ENCODE measurements around the gene CCNJL. TPM values are rescaled to one million over a fixed set of nuclear protein-coding genes. Genes with fewer than 3 reads are reported as not detected.

CCNJL gene
- total and polyA plus RNA-seq, 2 donors: 1.7 to 2.7 TPM

DNA sequence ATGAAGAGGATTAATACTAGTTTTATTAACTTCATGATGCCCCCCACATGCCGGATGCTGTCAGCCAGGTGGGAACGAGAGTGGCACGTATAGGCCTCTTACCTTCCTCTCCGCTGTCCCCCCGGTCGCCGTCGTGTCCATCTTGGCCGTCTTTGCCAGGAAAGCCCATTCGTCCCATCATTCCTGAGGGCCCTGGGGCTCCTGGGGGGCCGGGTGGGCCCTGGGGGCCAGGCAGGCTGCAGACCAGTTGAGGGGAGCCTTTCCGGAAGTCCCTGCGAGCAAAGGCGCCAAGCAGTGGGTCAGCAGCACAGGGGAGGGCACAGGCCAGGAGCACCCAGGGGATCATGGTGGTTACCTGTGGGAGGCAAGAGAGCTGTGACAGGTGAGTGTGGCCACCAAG, 42.3 kb upstream of the CCNJL start:
- H3K36me3 ChIP-seq (ENCODE audit: control insufficient read depth in 2 of 2, insufficient read depth in 2 of 2, low read length in 1 of 2): no peaks in the 10 kb centered on the region

DNA sequence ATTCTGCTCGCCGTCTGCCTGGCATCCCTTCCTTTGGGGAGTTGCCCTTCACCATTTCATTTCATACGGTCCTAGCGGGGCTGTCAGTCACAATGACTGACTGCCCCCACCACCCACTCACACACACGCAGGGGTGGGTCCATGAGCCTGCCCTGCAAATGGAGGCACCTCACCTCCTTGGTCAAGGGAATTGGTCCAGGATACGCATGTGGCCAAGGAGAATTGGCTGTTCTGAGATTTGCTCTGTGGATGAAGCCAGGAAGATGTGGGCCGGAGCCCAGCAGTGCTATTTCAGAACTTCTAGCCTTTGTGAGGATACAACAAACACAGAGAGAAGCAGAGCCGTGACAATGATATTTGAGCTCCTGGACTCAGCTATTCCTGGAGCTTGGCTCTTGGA, 41.0 kb upstream of the CCNJL start:
- H3K4me3 ChIP-seq (ENCODE audit: low read length in 2 of 2): no peak overlapping the region
- H3K27ac ChIP-seq (ENCODE audit: low read depth in 1 of 2, low read length in 1 of 2): no peak overlapping the region
- no peaks in the 10 kb centered on the region for H3K27me3 ChIP-seq (ENCODE audit: control insufficient read depth in 2 of 2, insufficient read depth in 1 of 2, low read length in 1 of 2)
- H3K36me3 ChIP-seq (ENCODE audit: control insufficient read depth in 2 of 2, insufficient read depth in 2 of 2, low read length in 1 of 2): no peaks in the 10 kb centered on the region
- H3K9me3 ChIP-seq (ENCODE audit: control insufficient read depth in 2 of 2, insufficient read depth in 1 of 2, low read length in 1 of 2): no peaks in the 10 kb centered on the region
- DNase-seq (ENCODE audit: low read depth in 6 of 9, low spot score in 9 of 9): no peak
- 96% methylated on average over 8 of the region's 8 CpGs for WGBS
- no peaks in the 10 kb centered on the region for H3K4me1 ChIP-seq (ENCODE audit: control insufficient read depth in 2 of 2, insufficient read depth in 2 of 2, low read length in 2 of 2)

More for the DNA sequence above, 42.3 kb upstream of the CCNJL start:
- H3K27me3 ChIP-seq (ENCODE audit: control insufficient read depth in 2 of 2, insufficient read depth in 1 of 2, low read length in 1 of 2): no peaks in the 10 kb centered on the region
- H3K4me1 ChIP-seq (ENCODE audit: control insufficient read depth in 2 of 2, insufficient read depth in 2 of 2, low read length in 2 of 2): no peaks in the 10 kb centered on the region
- no peak overlapping the region for H3K27ac ChIP-seq (ENCODE audit: low read depth in 1 of 2, low read length in 1 of 2)
- H3K4me3 ChIP-seq (ENCODE audit: low read length in 2 of 2): no peak overlapping the region
- DNase-seq (ENCODE audit: low read depth in 6 of 9, low spot score in 9 of 9): no peak
- WGBS: 96% methylated on average over 14 of the region's 14 CpGs
- H3K9me3 ChIP-seq (ENCODE audit: control insufficient read depth in 2 of 2, insufficient read depth in 1 of 2, low read length in 1 of 2): no peaks in the 10 kb centered on the region

DNA sequence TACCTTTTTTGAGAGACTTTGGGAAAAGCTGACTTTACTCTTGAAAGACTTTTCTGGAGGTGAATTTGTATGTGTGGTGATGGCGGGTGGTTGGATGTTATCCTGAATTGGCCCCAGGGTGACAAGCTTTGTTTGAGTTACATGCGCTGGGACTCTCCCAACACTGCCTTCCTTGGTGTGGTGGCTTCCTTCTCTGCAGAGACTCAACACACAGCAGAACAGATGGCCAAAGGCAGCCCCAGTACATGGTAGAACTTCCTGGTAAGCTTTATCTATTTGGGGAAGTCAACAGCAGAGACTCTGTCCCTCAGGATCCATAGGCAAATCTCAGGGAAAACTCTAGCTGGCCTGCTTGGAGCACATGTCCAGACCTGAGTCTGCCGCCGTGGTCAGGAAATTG, 39.9 kb upstream of the CCNJL start:
- no peak overlapping the region for H3K27ac ChIP-seq (ENCODE audit: low read depth in 1 of 2, low read length in 1 of 2)
- DNase-seq (ENCODE audit: low read depth in 6 of 9, low spot score in 9 of 9): no peak
- no peaks in the 10 kb centered on the region for H3K9me3 ChIP-seq (ENCODE audit: control insufficient read depth in 2 of 2, insufficient read depth in 1 of 2, low read length in 1 of 2)
- H3K27me3 ChIP-seq (ENCODE audit: control insufficient read depth in 2 of 2, insufficient read depth in 1 of 2, low read length in 1 of 2): no peaks in the 10 kb centered on the region
- H3K4me1 ChIP-seq (ENCODE audit: control insufficient read depth in 2 of 2, insufficient read depth in 2 of 2, low read length in 2 of 2): no peaks in the 10 kb centered on the region
- no peak overlapping the region for H3K4me3 ChIP-seq (ENCODE audit: low read length in 2 of 2)
- no peaks in the 10 kb centered on the region for H3K36me3 ChIP-seq (ENCODE audit: control insufficient read depth in 2 of 2, insufficient read depth in 2 of 2, low read length in 1 of 2)
- 96% methylated on average over 4 of the region's 4 CpGs for WGBS

DNA sequence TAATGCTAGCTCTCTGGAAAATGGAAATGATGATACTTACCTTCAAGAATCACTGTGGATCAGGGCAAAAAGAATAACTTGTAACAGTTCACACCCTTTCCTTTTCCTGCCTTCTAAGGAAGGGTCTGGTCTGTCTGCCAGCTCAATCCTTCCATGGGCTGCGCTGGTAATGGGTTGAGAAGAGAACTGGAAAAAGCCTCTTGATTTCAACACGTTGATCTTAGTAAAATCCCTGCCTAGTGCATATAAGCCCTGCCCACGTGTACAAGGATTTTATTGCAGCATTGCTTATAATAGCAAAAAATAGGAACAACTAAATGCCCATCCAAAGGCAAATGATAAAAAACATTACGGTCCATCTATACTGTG, 37.6 kb upstream of the CCNJL start:
- Histone ChIP-seq H3K27ac (ENCODE audit: low read depth in 1 of 2, low read length in 1 of 2) (no peak overlapping the region), H3K4me1 (ENCODE audit: control insufficient read depth in 2 of 2, insufficient read depth in 2 of 2, low read length in 2 of 2) (no peaks in the 10 kb centered on the region), H3K36me3 (ENCODE audit: control insufficient read depth in 2 of 2, insufficient read depth in 2 of 2, low read length in 1 of 2) (no peaks in the 10 kb centered on the region), H3K4me3 (ENCODE audit: low read length in 2 of 2) (no peak overlapping the region), H3K9me3 (ENCODE audit: control insufficient read depth in 2 of 2, insufficient read depth in 1 of 2, low read length in 1 of 2) (no peaks in the 10 kb centered on the region), H3K27me3 (ENCODE audit: control insufficient read depth in 2 of 2, insufficient read depth in 1 of 2, low read length in 1 of 2) (no peaks in the 10 kb centered on the region)
- WGBS: 95% methylated on average over 4 of the region's 4 CpGs
- no peak for DNase-seq (ENCODE audit: low read depth in 6 of 9, low spot score in 9 of 9)

DNA sequence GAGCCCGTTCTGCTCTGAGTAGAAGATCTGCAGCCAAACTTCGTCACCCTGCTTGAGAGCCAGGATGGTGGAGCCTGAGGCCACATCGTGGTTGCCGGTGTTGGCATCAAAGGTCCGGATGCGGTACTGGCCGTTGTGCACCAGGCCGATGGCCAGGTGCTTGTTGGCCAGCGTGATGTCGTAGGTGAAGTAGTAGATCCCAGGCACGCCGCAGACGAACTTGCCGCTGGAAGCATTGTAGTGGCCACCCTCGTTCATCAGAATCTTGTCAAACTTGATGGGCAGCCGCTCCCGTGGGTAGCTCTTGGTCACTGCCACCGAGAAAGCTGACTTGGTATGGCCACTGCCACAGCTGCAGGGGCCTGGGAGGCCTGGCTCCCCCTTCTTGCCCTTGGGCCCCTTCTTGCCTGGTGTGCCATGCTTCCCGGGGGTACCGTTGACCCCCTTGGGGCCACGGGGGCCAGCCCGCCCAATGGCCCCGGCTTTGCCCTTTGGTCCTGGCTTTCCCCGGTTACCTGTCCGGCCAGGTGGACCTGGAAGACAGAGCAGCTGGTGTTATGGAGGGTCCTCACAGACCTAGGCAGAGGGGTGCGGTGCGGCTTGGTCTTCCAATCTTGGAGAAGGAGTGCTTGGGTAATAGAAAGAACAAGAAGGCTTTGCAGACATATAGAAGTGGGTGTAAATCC, 37.0 kb upstream of the CCNJL start:
- DNase-seq (ENCODE audit: low read depth in 6 of 9, low spot score in 9 of 9): no peak
- Histone ChIP-seq H3K4me3 (ENCODE audit: low read length in 2 of 2) (no peak overlapping the region), H3K9me3 (ENCODE audit: control insufficient read depth in 2 of 2, insufficient read depth in 1 of 2, low read length in 1 of 2) (no peaks in the 10 kb centered on the region), H3K36me3 (ENCODE audit: control insufficient read depth in 2 of 2, insufficient read depth in 2 of 2, low read length in 1 of 2) (no peaks in the 10 kb centered on the region), H3K27ac (ENCODE audit: low read depth in 1 of 2, low read length in 1 of 2) (no peak overlapping the region), H3K27me3 (ENCODE audit: control insufficient read depth in 2 of 2, insufficient read depth in 1 of 2, low read length in 1 of 2) (no peaks in the 10 kb centered on the region), H3K4me1 (ENCODE audit: control insufficient read depth in 2 of 2, insufficient read depth in 2 of 2, low read length in 2 of 2) (no peaks in the 10 kb centered on the region)
- 97% methylated on average over 27 of the region's 27 CpGs for WGBS

DNA sequence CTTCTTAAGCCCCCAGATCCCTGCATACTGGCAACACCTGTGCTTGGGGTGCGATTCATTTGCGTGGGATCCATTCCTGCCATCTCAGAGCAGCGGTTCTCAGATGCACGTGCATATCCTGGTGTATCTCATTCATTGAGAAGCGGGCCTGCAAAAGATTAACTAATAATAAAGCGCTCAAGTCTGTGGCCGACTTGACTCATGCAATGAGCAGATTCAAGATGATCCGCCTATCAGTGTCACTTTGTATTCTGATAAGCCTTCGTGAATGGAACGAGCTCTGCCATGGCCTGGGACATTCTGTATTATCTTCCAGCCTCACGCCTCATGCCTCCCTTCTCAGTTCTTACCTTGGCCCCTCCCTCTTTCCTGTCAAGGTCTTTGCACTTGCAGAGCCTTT, 35.7 kb upstream of the CCNJL start:
- 90% methylated on average over 11 of the region's 11 CpGs for WGBS
- peak in 1 of 9 donors; percentile 7 for DNase-seq (ENCODE audit: low read depth in 6 of 9, low spot score in 9 of 9)

DNA sequence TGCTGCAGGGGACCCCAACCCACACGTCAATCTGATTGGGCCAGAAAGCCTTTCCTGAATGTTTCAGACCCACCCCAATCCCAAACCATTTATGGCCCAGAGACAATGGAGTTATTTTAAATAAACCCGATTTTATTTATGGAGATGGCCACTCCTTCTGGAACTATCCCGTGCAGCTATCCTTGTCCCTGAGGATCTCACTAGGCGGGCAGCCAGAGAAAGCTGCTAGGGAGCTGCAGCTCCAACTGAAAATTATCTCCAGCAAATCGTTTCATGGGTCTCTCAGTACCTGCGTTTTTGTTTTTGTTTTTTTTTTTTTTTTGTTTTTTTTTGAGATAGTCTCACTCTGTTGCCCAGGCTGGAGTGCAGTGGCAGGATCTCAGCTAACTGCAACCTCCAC, 35.1 kb upstream of the CCNJL start:
- no peak overlapping the region for H3K27ac ChIP-seq (ENCODE audit: low read depth in 1 of 2, low read length in 1 of 2)
- 95% methylated on average over 6 of the region's 6 CpGs for WGBS
- no peaks in the 10 kb centered on the region for H3K9me3 ChIP-seq (ENCODE audit: control insufficient read depth in 2 of 2, insufficient read depth in 1 of 2, low read length in 1 of 2)
- H3K4me1 ChIP-seq (ENCODE audit: control insufficient read depth in 2 of 2, insufficient read depth in 2 of 2, low read length in 2 of 2): no peaks in the 10 kb centered on the region
- H3K36me3 ChIP-seq (ENCODE audit: control insufficient read depth in 2 of 2, insufficient read depth in 2 of 2, low read length in 1 of 2): no peaks in the 10 kb centered on the region
- DNase-seq (ENCODE audit: low read depth in 6 of 9, low spot score in 9 of 9): no peak
- H3K27me3 ChIP-seq (ENCODE audit: control insufficient read depth in 2 of 2, insufficient read depth in 1 of 2, low read length in 1 of 2): no peaks in the 10 kb centered on the region
- no peak overlapping the region for H3K4me3 ChIP-seq (ENCODE audit: low read length in 2 of 2)

More for the DNA sequence above, 35.7 kb upstream of the CCNJL start:
- Histone ChIP-seq H3K9me3 (ENCODE audit: control insufficient read depth in 2 of 2, insufficient read depth in 1 of 2, low read length in 1 of 2) (no peaks in the 10 kb centered on the region), H3K4me1 (ENCODE audit: control insufficient read depth in 2 of 2, insufficient read depth in 2 of 2, low read length in 2 of 2) (no peaks in the 10 kb centered on the region), H3K4me3 (ENCODE audit: low read length in 2 of 2) (no peak overlapping the region), H3K27ac (ENCODE audit: low read depth in 1 of 2, low read length in 1 of 2) (no peak overlapping the region), H3K27me3 (ENCODE audit: control insufficient read depth in 2 of 2, insufficient read depth in 1 of 2, low read length in 1 of 2) (no peaks in the 10 kb centered on the region), H3K36me3 (ENCODE audit: control insufficient read depth in 2 of 2, insufficient read depth in 2 of 2, low read length in 1 of 2) (no peaks in the 10 kb centered on the region)

DNA sequence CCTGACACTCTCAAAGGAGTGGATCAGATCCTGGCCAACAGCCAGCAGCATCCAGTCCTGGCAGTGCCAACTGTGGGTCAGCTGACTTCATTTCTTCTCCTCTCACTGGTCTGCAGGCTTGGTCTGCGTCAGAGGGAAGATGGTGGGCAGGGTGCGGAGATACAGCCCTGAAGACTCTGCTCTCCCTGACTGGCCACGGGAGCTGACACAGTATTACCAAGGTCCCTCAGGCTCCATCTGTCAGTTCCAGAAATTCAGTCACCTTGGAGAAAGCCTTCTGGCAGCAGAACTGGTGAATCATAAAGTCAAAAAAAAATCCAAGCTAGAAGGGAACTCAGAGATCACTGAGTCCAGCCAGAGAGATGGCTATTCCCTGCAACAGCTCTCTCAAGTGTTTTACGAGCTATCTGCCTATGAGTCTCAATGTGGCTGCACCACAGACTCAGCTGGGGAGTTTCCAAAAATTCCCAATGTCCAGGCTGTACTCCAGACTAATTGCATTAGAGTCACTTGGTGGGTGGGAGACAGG, 30.1 kb upstream of the CCNJL start:
- Histone ChIP-seq H3K4me1 (ENCODE audit: control insufficient read depth in 2 of 2, insufficient read depth in 2 of 2, low read length in 2 of 2) (no peaks in the 10 kb centered on the region), H3K9me3 (ENCODE audit: control insufficient read depth in 2 of 2, insufficient read depth in 1 of 2, low read length in 1 of 2) (no peaks in the 10 kb centered on the region), H3K36me3 (ENCODE audit: control insufficient read depth in 2 of 2, insufficient read depth in 2 of 2, low read length in 1 of 2) (no peaks in the 10 kb centered on the region), H3K27me3 (ENCODE audit: control insufficient read depth in 2 of 2, insufficient read depth in 1 of 2, low read length in 1 of 2) (no peaks in the 10 kb centered on the region), H3K27ac (ENCODE audit: low read depth in 1 of 2, low read length in 1 of 2) (no peak overlapping the region), H3K4me3 (ENCODE audit: low read length in 2 of 2) (no peak overlapping the region)
- DNase-seq (ENCODE audit: low read depth in 6 of 9, low spot score in 9 of 9): no peak
- 97% methylated on average over 4 of the region's 4 CpGs for WGBS

DNA sequence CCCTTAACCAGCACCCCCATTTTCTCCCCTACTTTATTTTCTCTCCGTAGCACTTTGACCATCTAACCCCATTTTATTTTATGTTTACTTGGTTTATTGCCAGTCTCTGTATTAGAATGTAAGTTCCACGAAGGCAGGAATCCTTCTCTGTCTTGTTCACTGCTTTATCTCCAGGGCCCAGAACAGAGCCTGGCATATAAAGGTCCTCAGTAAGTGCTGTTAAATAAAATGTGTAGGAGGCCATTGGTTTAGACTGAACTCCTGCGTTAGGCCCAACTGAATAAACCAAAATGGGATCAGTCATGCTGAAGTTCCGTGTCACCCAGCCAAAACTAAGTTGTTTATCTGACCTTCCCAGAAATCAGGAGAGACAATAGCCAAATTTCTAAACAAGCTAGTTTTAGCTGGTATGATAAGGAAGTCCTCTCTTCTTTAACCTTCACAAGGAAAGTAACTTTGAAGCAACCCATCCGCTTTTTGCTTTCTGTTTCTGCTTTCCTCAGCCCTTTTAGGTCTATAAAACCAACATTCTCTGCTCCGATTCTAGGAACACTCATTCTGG, 29.0 kb upstream of the CCNJL start:
- Histone ChIP-seq H3K4me3 (ENCODE audit: low read length in 2 of 2) (no peak overlapping the region), H3K27ac (ENCODE audit: low read depth in 1 of 2, low read length in 1 of 2) (no peak overlapping the region), H3K36me3 (ENCODE audit: control insufficient read depth in 2 of 2, insufficient read depth in 2 of 2, low read length in 1 of 2) (no peaks in the 10 kb centered on the region), H3K4me1 (ENCODE audit: control insufficient read depth in 2 of 2, insufficient read depth in 2 of 2, low read length in 2 of 2) (no peaks in the 10 kb centered on the region), H3K9me3 (ENCODE audit: control insufficient read depth in 2 of 2, insufficient read depth in 1 of 2, low read length in 1 of 2) (no peaks in the 10 kb centered on the region), H3K27me3 (ENCODE audit: control insufficient read depth in 2 of 2, insufficient read depth in 1 of 2, low read length in 1 of 2) (no peaks in the 10 kb centered on the region)
- DNase-seq (ENCODE audit: low read depth in 6 of 9, low spot score in 9 of 9): no peak
- 97% methylated on average over 6 of the region's 6 CpGs for WGBS
